OCI-LY7 (cell line): Measurements from ENCODE around the gene PPARG.

ENCODE experiments used
- EZH2phosphoT487 ChIP-seq: fragments of 200-600 bp; sonication (generic); IDR thresholded peaks from 2 replicates; pipeline ENCODE4 v1.6.1; 2018; ENCODE audit warnings: low read depth, borderline replicate concordance, mild to moderate bottlenecking, mixed run types, antibody characterized with exemption, low read length, moderate library complexity, mixed read lengths
- TF ChIP-seq, protein P1 (sequence below): fragments of 200-600 bp; sonication (generic); conservative IDR thresholded peaks from 2 replicates; pipeline ENCODE4 v1.5.1; 2014; ENCODE audit warnings: mild to moderate bottlenecking, antibody characterized with exemption, low read length, moderate library complexity, mixed read lengths

DNA sequence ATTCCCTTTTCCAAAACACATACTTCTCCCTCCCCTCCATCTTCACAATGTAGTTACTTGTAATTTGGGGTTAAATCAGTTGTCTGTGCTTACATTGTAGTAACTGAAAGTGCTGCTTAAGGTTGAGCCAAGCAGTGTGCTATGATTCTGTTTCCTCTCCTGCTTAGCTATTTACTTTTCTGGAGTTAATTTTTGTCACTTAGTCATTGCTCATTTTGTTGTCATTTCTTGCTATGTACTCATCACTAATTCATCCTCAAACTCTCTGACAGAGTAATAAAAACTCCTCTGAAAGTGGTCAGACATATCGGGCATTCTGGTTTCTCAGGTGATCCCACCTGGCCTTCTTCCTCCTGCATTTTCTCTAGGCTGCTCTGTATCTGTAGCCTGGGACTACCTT lies 80.7 kb downstream of the PPARG start:
- TF ChIP-seq, protein P1, sequence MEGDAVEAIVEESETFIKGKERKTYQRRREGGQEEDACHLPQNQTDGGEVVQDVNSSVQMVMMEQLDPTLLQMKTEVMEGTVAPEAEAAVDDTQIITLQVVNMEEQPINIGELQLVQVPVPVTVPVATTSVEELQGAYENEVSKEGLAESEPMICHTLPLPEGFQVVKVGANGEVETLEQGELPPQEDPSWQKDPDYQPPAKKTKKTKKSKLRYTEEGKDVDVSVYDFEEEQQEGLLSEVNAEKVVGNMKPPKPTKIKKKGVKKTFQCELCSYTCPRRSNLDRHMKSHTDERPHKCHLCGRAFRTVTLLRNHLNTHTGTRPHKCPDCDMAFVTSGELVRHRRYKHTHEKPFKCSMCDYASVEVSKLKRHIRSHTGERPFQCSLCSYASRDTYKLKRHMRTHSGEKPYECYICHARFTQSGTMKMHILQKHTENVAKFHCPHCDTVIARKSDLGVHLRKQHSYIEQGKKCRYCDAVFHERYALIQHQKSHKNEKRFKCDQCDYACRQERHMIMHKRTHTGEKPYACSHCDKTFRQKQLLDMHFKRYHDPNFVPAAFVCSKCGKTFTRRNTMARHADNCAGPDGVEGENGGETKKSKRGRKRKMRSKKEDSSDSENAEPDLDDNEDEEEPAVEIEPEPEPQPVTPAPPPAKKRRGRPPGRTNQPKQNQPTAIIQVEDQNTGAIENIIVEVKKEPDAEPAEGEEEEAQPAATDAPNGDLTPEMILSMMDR = no peak
- no peak for TF ChIP-seq EZH2phosphoT487
